Liver (tissue), 9 donors: Measurements from ENCODE around the gene PCID2. TPM values are rescaled to one million over a fixed set of nuclear protein-coding genes. Genes with fewer than 3 reads are reported as not detected.

Source experiments
- DNase-seq: peaks from one replicate; pipeline ENCODE4 v3.0.0-alpha.2; 2017; ENCODE audit warnings: low spot score
- H3K27ac ChIP-seq, 2 donors: one replicate each; pipeline ENCODE4 v1.7.0; 2013; ENCODE audit warnings: inconsistent platforms in 2 of 2, low read length in 2 of 2, control low read depth in 1 of 2, low read depth in 1 of 2, mild to moderate bottlenecking in 1 of 2
- H3K27me3 ChIP-seq, 4 donors: one replicate each; pipeline versions ENCODE4 v1.6.1 to v1.7.0; 2013; ENCODE audit warnings: low read length in 3 of 4, inconsistent platforms in 1 of 4, mild to moderate bottlenecking in 1 of 4, moderate library complexity in 1 of 4; ENCODE audit not compliant: control insufficient read depth in 4 of 4, insufficient read depth in 4 of 4
- H3K36me3 ChIP-seq, 4 donors: one replicate each; pipeline versions ENCODE4 v1.6.1 to v1.7.0; 2013; ENCODE audit warnings: low read length in 3 of 4, mild to moderate bottlenecking in 3 of 4, low read depth in 1 of 4, moderate library complexity in 1 of 4; ENCODE audit not compliant: control insufficient read depth in 4 of 4, insufficient read depth in 3 of 4
- H3K4me1 ChIP-seq, 4 donors: one replicate each; pipeline versions ENCODE4 v1.6.1 to v1.7.0; 2013; ENCODE audit warnings: low read length in 3 of 4, mild to moderate bottlenecking in 3 of 4, moderate library complexity in 1 of 4; ENCODE audit not compliant: control insufficient read depth in 4 of 4, insufficient read depth in 4 of 4
- H3K4me3 ChIP-seq, 3 donors: one replicate each; pipeline versions ENCODE4 v1.6.1 to v1.7.0; 2013; ENCODE audit warnings: low read length in 3 of 3, control low read depth in 1 of 3, low read depth in 1 of 3, mild to moderate bottlenecking in 1 of 3
- H3K9ac ChIP-seq, 2 donors: one replicate each; pipeline ENCODE4 v1.7.0; 2013; ENCODE audit warnings: low read length in 2 of 2, mild to moderate bottlenecking in 2 of 2, moderate library complexity in 2 of 2, control low read depth in 1 of 2, low read depth in 1 of 2
- H3K9me3 ChIP-seq, 4 donors: one replicate each; pipeline versions ENCODE4 v1.6.1 to v1.7.0; 2013; ENCODE audit warnings: low read length in 3 of 4; ENCODE audit not compliant: control insufficient read depth in 4 of 4
- EGR1 ChIP-seq, 2 donors: IDR thresholded peaks; 2 replicates each; pipeline ENCODE4 v1.6.1; 2016 to 2018; ENCODE audit warnings: antibody characterized with exemption in 2 of 2, low read depth in 2 of 2
- FOXA1 ChIP-seq: IDR thresholded peaks from 2 replicates; pipeline ENCODE4 v1.6.1; 2016; ENCODE audit warnings: antibody characterized with exemption
- FOXA2 ChIP-seq: IDR thresholded peaks from 2 replicates; pipeline ENCODE4 v1.6.1; 2016; ENCODE audit warnings: antibody characterized with exemption
- GABPA ChIP-seq, 2 donors: IDR thresholded peaks in 1 of 2; conservative IDR thresholded peaks in 1 of 2; 2 replicates each; pipeline ENCODE4 v1.6.1; 2016; ENCODE audit warnings: antibody characterized with exemption in 2 of 2, mild to moderate bottlenecking in 1 of 2, moderate library complexity in 1 of 2
- HNF4A ChIP-seq, 2 donors: conservative IDR thresholded peaks; 2 replicates each; pipeline ENCODE4 v1.6.1; 2016; ENCODE audit warnings: antibody characterized with exemption in 2 of 2, mild to moderate bottlenecking in 2 of 2
- HNF4G ChIP-seq: IDR thresholded peaks from 2 replicates; pipeline ENCODE4 v1.6.1; 2016; ENCODE audit warnings: antibody characterized with exemption
- JUND ChIP-seq, 2 donors: IDR thresholded peaks; 2 replicates each; pipeline ENCODE4 v1.6.1; 2016; ENCODE audit warnings: antibody characterized with exemption in 2 of 2
- MAX ChIP-seq: IDR thresholded peaks from 2 replicates; pipeline ENCODE4 v1.6.1; 2016; ENCODE audit warnings: antibody characterized with exemption
- NR2F2 ChIP-seq: IDR thresholded peaks from 2 replicates; pipeline ENCODE4 v1.6.1; 2016; ENCODE audit warnings: antibody characterized with exemption
- RAD21 ChIP-seq, 2 donors: IDR thresholded peaks; 2 replicates each; pipeline ENCODE4 v1.6.1; 2016; ENCODE audit warnings: antibody characterized with exemption in 2 of 2, mild to moderate bottlenecking in 2 of 2
- RXRA ChIP-seq, 2 donors: IDR thresholded peaks; 2 replicates each; pipeline ENCODE4 v1.6.1; 2017 to 2018; ENCODE audit warnings: antibody characterized with exemption in 2 of 2, mild to moderate bottlenecking in 1 of 2
- SP1 ChIP-seq: IDR thresholded peaks from 2 replicates; pipeline ENCODE4 v1.6.1; 2018; ENCODE audit warnings: antibody characterized with exemption, mild to moderate bottlenecking
- TAF1 ChIP-seq: conservative IDR thresholded peaks from 2 replicates; pipeline ENCODE4 v1.6.1; 2016; ENCODE audit warnings: antibody characterized with exemption, mild to moderate bottlenecking
- YY1 ChIP-seq: IDR thresholded peaks from 2 replicates; pipeline ENCODE4 v1.6.1; 2016; ENCODE audit warnings: antibody characterized with exemption, mild to moderate bottlenecking
- ZBTB33 ChIP-seq: IDR thresholded peaks from 2 replicates; pipeline ENCODE4 v1.6.1; 2016; ENCODE audit warnings: antibody characterized with exemption
- WGBS: extraction: QIAGEN DNeasy Blood & Tissue Kit; methylation state at CpG from one replicate; pipeline ENCODE4 v1.1.7; 2013; 5-methylcytosine and 5-hydroxymethylcytosine counted together
- polyA plus RNA-seq, 2 donors: library from polyadenylated mRNA; stranded (reverse) in 1 of 2; unstranded in 1 of 2; fragments of 200-250 nt in 1 of 2; fragments of >200 nt in 1 of 2; fragmentation: Nextera tagmentation in 1 of 2; extraction: Ambion mirVana in 1 of 2; gene quantifications; one replicate each; pipeline versions ENCODE4 v1.2.1 to v1.2.3, GENCODE V29; 2013 to 2015
- total RNA-seq, 2 donors: library from RNA; depleted of rRNA; stranded (reverse); fragments of >200 nt; gene quantifications; one replicate each; pipeline ENCODE4 v1.2.3, GENCODE V29; 2014
- TF ChIP-seq, protein P1 (sequence below): IDR thresholded peaks from 2 replicates; pipeline ENCODE4 v1.6.1; 2016; ENCODE audit warnings: antibody characterized with exemption, mild to moderate bottlenecking
- TF ChIP-seq, protein P2 (sequence below): IDR thresholded peaks from 2 replicates; pipeline ENCODE4 v1.6.1; 2016; ENCODE audit warnings: antibody characterized with exemption
- TF ChIP-seq, protein P3 (sequence below): fragments of 150-350 bp; IDR thresholded peaks from 2 replicates; pipeline ENCODE4 v1.5.1; 2017; ENCODE audit warnings: improper control_type of control experiment, low read depth, low read length; ENCODE audit not compliant: missing input control
- donor health status: healthy.
- donor health status: healthy.
- donor health status: healthy.
- donor health status: healthy.
- donor health status: healthy.

PCID2 gene
- total and polyA plus RNA-seq, 4 donors, result 13.8 to 39.1 (median 22.7) TPM

GRCh38 chr13:113186061-113186900 lies 22.2 kb downstream of the PCID2 start (continued):
- TF ChIP-seq, protein P1, sequence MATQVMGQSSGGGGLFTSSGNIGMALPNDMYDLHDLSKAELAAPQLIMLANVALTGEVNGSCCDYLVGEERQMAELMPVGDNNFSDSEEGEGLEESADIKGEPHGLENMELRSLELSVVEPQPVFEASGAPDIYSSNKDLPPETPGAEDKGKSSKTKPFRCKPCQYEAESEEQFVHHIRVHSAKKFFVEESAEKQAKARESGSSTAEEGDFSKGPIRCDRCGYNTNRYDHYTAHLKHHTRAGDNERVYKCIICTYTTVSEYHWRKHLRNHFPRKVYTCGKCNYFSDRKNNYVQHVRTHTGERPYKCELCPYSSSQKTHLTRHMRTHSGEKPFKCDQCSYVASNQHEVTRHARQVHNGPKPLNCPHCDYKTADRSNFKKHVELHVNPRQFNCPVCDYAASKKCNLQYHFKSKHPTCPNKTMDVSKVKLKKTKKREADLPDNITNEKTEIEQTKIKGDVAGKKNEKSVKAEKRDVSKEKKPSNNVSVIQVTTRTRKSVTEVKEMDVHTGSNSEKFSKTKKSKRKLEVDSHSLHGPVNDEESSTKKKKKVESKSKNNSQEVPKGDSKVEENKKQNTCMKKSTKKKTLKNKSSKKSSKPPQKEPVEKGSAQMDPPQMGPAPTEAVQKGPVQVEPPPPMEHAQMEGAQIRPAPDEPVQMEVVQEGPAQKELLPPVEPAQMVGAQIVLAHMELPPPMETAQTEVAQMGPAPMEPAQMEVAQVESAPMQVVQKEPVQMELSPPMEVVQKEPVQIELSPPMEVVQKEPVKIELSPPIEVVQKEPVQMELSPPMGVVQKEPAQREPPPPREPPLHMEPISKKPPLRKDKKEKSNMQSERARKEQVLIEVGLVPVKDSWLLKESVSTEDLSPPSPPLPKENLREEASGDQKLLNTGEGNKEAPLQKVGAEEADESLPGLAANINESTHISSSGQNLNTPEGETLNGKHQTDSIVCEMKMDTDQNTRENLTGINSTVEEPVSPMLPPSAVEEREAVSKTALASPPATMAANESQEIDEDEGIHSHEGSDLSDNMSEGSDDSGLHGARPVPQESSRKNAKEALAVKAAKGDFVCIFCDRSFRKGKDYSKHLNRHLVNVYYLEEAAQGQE, result no peak
- no peak for TF ChIP-seq RAD21 (IDR thresholded peaks at IDR 0.05)
- no peak for TF ChIP-seq GABPA (IDR thresholded peaks at IDR 0.05 in 1 of 2, conservative IDR thresholded peaks at IDR 0.05 in 1 of 2)

DNA sequence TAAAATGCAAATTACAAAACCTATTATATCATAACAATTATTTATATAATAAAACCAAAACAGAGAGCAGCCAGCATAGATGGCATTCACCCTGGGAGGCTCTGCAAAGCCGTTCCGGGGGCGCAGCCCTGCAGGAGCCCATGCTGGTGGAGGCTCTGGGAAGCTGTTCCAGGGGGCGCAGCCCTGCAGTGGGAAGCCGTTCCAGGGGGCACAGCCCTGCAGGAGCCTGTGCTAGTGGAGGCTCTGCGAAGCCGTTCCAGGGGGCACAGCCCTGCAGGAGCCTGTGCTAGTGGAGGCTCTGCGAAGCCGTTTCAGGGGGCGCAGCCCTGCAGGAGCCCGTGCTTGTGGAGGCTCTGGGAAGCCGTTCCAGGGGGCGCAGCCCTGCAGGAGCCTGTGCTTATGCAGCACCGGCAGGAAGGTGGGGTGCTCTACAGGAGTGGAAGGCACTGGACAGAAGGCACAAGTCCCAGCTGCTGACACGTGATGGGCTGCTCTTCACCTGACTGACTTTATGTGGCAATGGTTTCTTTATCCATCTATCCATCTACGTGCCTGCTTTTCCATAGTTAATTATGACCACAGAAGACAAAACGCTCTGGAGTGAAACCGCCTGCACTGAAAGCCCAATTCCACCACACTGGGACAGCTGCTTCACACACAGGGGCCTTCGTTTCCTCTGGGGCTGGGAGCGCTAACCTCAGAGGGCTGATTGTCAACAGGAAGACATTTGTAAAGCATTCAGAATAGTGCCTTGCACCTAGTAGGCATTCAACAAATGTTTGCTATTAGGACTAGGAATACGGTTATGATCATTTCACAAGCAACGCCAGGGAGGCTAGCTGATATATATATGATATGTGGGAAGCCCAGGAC lies 23.7 kb downstream of the PCID2 start:
- Histone ChIP-seq H3K27me3 (no peaks in the 10 kb centered on the region), H3K9me3 (no peaks in the 10 kb centered on the region), H3K27ac (no peak overlapping the region), H3K4me3 (no peak overlapping the region), H3K9ac (no peak overlapping the region), H3K4me1 (peaks cover 0 to 5% (median 0%) of the 10 kb centered on the region in 4 donors), H3K36me3 (peaks cover 10 to 45% (median 30%) of the 10 kb centered on the region in 4 donors)
- no peak for DNase-seq
- 87% methylated on average over 22 of the region's 22 CpGs for WGBS
- TF ChIP-seq EGR1 (IDR thresholded peaks at IDR 0.05; ENCODE audit: low read depth in 2 of 2) (no peak), FOXA1 (no peak), FOXA2 (no peak), ZBTB33 (no peak), TAF1 (no peak), NR2F2 (no peak), YY1 (no peak), RXRA (IDR thresholded peaks at IDR 0.05) (no peak), MAX (no peak), HNF4G (no peak), RAD21 (IDR thresholded peaks at IDR 0.05) (no peak), JUND (IDR thresholded peaks at IDR 0.05) (no peak), GABPA (IDR thresholded peaks at IDR 0.05 in 1 of 2, conservative IDR thresholded peaks at IDR 0.05 in 1 of 2) (no peak), HNF4A (conservative IDR thresholded peaks at IDR 0.05) (no peak), SP1 (no peak)
- TF ChIP-seq, protein P2, sequence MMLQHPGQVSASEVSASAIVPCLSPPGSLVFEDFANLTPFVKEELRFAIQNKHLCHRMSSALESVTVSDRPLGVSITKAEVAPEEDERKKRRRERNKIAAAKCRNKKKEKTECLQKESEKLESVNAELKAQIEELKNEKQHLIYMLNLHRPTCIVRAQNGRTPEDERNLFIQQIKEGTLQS, result no peak
- TF ChIP-seq, protein P3, sequence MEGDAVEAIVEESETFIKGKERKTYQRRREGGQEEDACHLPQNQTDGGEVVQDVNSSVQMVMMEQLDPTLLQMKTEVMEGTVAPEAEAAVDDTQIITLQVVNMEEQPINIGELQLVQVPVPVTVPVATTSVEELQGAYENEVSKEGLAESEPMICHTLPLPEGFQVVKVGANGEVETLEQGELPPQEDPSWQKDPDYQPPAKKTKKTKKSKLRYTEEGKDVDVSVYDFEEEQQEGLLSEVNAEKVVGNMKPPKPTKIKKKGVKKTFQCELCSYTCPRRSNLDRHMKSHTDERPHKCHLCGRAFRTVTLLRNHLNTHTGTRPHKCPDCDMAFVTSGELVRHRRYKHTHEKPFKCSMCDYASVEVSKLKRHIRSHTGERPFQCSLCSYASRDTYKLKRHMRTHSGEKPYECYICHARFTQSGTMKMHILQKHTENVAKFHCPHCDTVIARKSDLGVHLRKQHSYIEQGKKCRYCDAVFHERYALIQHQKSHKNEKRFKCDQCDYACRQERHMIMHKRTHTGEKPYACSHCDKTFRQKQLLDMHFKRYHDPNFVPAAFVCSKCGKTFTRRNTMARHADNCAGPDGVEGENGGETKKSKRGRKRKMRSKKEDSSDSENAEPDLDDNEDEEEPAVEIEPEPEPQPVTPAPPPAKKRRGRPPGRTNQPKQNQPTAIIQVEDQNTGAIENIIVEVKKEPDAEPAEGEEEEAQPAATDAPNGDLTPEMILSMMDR, result no peak
- TF ChIP-seq, protein P1, result no peak
